GM20000 (cell line): ENCODE data around the gene TMEM178B.

Experiments
- DNase-seq: peaks from one replicate; pipeline ENCODE4 v3.0.0; 2012; ENCODE audit warnings: low spot score
- CTCF ChIP-seq: IDR thresholded peaks from 2 replicates; pipeline ENCODE4 v1.5.1; 2012; ENCODE audit warnings: mild to moderate bottlenecking, control low read depth; ENCODE audit errors: extremely low read depth, missing control alignments

TMEM178B gene

DNA sequence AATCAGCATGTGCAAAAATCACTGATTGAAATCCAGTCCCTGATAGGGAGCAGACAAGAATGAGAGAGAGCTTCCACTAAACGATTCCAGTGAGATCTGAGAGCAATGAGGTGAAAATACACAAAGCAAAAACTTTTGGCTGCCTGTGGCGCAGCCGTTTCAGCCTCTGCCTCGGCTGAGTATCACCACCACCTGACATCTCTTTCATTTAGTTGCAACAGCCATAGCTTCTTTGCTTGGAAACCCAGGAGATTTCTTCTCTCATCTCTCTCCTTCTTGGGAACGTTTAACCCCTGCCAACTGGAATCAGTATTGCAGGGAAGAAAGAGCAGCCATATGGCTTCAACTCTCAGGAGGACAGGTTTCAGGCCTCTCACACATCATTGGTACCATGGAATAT lies 240.0 kb downstream of the TMEM178B start:
- TF ChIP-seq CTCF: no peak
- DNase-seq: no peak

DNA sequence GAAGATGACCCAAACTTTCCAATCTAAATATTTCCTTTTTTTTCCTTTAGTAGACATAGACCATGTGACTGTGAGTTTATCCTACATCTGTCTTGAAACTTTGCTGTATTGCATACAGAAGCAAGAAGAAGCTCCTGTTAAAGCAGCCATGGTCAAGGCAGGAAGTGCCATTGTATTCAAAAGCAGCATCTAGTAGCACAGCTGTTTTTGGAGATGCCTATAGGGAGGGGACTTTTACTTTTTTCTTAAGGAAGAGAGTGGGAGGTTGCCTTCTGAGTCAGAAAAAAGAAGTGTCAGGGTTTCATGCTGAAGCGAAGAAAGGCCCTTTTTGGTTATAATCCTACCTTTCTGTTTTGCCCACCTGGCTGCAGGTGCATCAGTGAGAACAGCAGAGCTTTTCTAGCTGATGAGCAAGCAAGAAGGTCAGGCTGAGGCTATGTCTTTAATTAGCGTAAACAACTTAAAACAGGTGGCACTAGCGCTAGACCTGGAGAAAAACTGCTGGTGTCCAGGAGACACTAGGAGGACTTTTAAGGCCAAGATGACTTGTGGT lies 243.2 kb downstream of the TMEM178B start:
- no peak for TF ChIP-seq CTCF
- no peak for DNase-seq

DNA sequence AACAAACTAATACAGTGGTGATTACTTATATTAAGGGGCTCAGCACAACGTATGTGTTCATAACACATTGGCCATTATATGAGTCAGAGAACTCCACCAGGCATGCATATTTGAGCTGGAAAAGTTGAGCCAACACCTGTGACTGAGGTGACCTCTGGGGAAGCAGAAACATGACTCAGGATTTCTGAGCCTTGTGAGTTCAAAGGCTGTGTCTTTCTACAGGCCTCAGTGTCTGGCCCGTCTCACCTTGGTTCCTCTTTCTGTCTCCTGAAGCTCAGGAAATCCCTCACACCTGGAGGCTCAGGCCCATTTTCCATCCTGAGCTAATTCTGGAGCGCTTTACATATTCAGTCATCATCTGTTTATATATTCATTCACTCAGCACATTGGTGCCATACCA lies 246.4 kb downstream of the TMEM178B start:
- DNase-seq: no peak
- TF ChIP-seq CTCF: no peak

- DNase-seq: no peak
- no peak for TF ChIP-seq CTCF
Observed at GRCh38 chr7:141322383-141322782, 248.5 kb downstream of the TMEM178B start.

- DNase-seq: no peak
- no peak for TF ChIP-seq CTCF
Observed at GRCh38 chr7:141323826-141324225, 250.0 kb downstream of the TMEM178B start.

DNA sequence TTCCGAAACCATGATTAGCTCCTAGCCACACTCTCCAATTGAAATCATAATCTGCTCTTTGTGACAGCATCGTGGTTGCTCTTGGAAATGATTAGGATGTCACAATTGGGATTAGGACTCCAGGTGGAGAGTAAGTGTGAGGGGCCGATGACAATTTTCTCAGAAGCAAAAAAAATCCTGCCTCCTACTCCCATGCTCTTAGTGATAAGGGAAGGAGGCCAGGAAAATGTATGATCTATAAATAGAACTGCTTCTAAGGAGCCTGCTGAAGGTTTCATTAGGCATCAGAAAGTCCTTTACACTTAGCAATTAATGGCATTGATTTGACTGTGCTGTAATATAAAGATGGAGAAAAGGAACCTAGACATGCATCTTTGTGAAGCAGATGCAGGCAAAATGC lies 251.0 kb downstream of the TMEM178B start:
- TF ChIP-seq CTCF: no peak
- DNase-seq: no peak

DNA sequence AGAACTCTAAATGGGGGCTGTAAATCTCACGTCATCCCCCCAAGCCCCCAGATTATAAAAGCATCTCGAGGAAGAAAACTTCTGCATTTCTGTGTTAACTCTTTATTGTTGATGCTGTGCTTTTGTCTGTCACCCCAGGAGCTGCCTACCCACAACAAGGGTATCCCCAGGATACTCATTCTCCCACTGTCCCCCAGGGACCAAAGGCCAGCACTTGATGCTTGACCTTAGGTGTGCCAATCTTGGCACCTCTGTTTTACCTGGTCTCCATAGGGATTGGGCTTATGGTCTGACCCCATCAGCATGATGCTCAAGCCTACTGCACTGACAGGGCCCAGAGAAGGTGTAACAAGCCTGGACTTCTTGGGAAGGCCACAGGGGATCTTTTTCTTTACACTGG lies 251.4 kb downstream of the TMEM178B start:
- TF ChIP-seq CTCF: no peak
- DNase-seq: no peak
